Activated CD4-positive, alpha-beta T cell treated with anti-CD3 and anti-CD28 coated beads, Interleukin-2, Interleukin-4, amounts not matched to agents 100 ng/mL and 50 ng/mL, durations not matched to agents 16 hours and 8 hours (primary cell): ENCODE measurements around the gene SLC6A6.

Source experiments
- DNase-seq: peaks from one replicate; pipeline ENCODE4 v3.0.0-alpha.2; 2020; ENCODE audit warnings: low spot score

SLC6A6 gene

GRCh38 chr3:14454639-14455310 is 52.4 kb downstream of the SLC6A6 start:
- DNase-seq, result no peak

GRCh38 chr3:14455571-14456317 is 53.3 kb downstream of the SLC6A6 start:
- no peak for DNase-seq

GRCh38 chr3:14456794-14457193 is 54.4 kb downstream of the SLC6A6 start:
- DNase-seq, result no peak

- no peak for DNase-seq
Measured at GRCh38 chr3:14457481-14457880, 55.1 kb downstream of the SLC6A6 start.

- DNase-seq, result no peak
Measured at GRCh38 chr3:14457999-14458398, 55.6 kb downstream of the SLC6A6 start.

GRCh38 chr3:14458434-14459275 is 56.2 kb downstream of the SLC6A6 start:
- peak; percentile 25 for DNase-seq

GRCh38 chr3:14459384-14459783 is 57.0 kb downstream of the SLC6A6 start:
- no peak for DNase-seq

- DNase-seq, result no peak
Measured at GRCh38 chr3:14459787-14460186, 57.4 kb downstream of the SLC6A6 start.

- DNase-seq, result no peak
Measured at GRCh38 chr3:14460342-14461005, 58.1 kb downstream of the SLC6A6 start.

GRCh38 chr3:14461006-14461747 is 58.8 kb downstream of the SLC6A6 start:
- DNase-seq, result no peak

GRCh38 chr3:14461748-14462324 is 59.4 kb downstream of the SLC6A6 start:
- DNase-seq, result no peak

- DNase-seq, result peak; percentile 14
Measured at GRCh38 chr3:14462738-14463137, 60.3 kb downstream of the SLC6A6 start.

GRCh38 chr3:14463330-14464140 is 61.1 kb downstream of the SLC6A6 start:
- no peak for DNase-seq

GRCh38 chr3:14464141-14464465 is 61.7 kb downstream of the SLC6A6 start:
- DNase-seq, result no peak

- DNase-seq, result no peak
Measured at GRCh38 chr3:14464521-14464920, 62.1 kb downstream of the SLC6A6 start.

- DNase-seq, result no peak
Measured at GRCh38 chr3:14465425-14465824, 63.0 kb downstream of the SLC6A6 start.

GRCh38 chr3:14466179-14466903 is 63.9 kb downstream of the SLC6A6 start:
- DNase-seq, result no peak

GRCh38 chr3:14467814-14468620 is 65.6 kb downstream of the SLC6A6 start:
- DNase-seq, result peak; percentile 11

- no peak for DNase-seq
Measured at GRCh38 chr3:14468621-14468981, 66.2 kb downstream of the SLC6A6 start.
